ENCODE data around the gene VRK2.

DNA sequence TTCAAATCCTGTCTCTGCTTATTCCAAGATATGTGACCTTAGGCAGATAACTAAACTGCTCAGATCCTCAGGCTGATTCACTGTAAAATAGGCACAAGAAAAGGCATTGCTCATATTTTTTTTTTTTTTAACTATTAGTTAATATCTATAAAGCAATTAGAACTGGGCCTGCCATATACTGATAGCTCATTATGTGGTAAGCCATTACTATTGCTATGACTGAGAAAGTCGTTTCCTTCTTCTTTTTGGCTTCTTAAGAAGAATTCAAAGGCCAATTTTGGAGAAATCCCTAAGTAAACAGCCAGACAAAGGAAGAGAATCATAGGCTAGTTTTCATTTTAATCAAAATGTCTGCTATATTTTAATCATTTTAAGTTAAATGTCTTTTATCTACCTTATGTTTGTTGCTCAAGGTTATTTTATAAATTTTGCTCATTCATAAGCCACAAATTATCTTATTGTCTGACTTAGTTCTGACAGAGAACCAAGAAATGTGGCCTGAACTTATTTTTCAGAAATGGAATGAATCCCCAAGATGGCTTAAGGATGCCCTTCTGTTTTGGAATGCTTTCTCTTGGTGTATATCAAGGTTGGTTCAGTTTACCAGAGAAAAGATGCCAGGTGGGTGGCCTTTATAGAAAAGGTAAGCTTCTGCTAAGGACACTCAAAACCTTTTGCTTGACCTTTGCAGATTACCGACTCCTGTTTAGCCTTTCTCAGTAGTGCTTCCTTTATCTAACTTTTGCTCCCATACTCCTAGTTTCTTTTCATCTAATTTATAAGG lies 21.3 kb upstream of the VRK2 start:
- TF ChIP-seq CTCF (conservative IDR thresholded peaks at IDR 0.05 in 1 of 2, IDR thresholded peaks at IDR 0.05 in 1 of 2; ENCODE audit: extremely low read depth in 1 of 2, insufficient read depth in 1 of 2, low read depth in 1 of 2, low read length in 2 of 2), result no peak
- TF ChIP-seq EZH2 (IDR thresholded peaks at IDR 0.05; ENCODE audit: borderline replicate concordance, low read length), result no peak
